ENCODE results near the gene EVL.
"Not testable (repeated sequence)": the region's sequence is repeated elsewhere in the genome, so short reads cannot be mapped to it uniquely, and the experiment has no call there.

EVL gene

DNA sequence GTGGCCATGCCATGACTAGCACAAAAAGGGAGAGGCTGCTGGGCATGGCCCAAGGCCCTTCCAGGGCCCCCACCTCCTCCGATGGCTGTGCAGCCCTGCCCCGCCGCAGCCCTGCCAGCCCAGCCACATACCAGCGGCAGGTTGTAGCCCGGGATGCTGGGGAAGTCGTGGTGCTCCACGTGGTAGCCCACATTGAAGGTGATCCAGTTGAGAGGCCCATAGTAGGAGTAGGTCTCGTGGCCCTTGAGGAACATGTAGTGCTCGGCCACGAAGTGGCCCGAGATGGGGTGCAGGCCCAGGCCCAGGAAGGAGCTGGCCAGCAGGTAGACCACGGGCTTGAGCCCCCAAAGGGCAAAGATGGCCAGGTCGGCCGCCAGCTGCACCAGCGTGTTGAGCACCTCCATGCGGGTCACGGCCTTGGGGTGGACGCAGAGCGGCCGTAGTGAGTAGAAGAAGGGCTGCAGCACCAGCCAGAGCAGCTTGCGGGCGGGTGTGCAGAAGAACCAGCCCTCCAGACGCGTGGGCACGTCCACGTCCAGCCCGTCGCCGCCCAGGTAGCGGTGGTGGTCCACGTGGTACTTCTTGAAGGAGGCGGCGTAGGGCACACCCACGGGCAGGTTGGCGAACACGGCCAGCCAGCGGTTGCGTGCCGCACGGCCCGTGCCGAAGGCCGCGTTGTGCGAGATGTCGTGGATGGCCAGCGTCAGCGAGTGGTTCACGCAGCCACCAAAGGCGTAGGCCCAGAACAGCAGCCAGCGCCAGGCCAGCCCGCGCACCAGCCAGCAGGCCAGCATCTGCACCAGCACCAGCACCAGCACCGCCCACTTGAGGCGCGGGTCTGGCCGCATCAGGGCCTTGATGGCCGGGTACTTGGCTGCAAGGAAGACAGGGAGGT is 83.9 kb downstream of the EVL start:
- DNase-seq = no peak

GRCh38 chr14:100149851-100150611 is 84.8 kb downstream of the EVL start:
- no peak for DNase-seq

- no peak for DNase-seq
Observed at GRCh38 chr14:100150932-100151587, 85.8 kb downstream of the EVL start.

DNA sequence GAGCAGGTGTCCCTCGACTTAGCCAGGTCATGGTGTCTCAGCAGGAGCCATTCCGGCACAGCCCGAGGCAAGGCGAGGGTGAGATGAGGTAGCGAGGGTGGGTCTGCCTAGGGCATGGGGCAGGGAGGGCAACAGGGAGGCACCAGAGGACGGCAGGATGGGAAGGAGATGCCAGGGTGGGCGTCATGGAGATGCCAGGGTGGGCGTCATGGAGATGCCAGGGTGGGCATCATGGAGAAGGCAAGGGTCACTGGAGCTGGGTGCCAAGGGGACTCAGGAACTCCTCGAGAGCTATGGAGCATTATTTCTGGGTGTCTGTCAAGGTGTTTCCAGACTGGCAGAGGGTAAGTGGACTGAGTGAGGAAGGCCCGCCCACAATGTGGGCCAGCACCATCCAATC is 86.9 kb downstream of the EVL start:
- DNase-seq = no peak

DNA sequence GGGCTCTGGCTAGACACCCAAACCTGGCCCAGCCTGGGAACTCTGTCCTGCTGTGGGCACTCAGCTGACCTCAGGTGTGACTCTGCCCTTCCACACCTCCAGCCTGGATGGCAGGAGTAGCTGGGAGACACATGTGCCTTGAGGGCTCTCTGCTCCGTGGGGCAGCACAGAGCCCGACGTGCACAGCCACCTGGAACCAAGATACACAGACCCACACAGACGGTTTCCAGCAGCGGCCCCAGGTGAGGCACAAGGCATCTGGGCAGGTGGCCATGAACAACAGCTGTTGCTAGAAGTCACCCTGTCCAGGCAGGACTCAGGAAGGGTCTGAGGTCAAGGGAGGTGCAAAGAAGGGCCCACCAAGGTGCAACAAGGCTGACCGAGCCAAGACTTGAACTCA is 88.3 kb downstream of the EVL start:
- DNase-seq = no peak

- no peak for DNase-seq
Observed at GRCh38 chr14:100155049-100155621, 89.9 kb downstream of the EVL start.

GRCh38 chr14:100155756-100156616 is 90.8 kb downstream of the EVL start:
- DNase-seq = no peak

DNA sequence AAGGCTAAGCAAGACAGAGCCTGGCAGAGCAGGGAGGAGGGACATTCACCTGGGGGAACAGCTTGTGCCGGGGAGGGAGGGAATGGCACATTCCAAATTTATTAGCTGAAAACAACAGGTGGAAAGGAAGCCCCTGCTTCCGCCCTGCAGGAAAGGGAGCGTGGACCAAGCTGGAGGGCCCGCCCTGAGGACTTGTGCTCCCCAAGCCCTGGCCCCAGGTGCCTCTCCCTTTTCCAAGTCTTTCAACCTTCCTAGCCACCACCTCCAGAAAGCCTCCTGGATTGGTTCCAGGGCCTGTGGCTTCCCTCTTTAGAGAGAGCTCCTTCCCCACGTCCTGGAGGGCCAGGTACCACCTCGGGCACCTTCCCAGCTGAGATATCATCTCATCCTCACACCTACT is 91.6 kb downstream of the EVL start:
- no peak for DNase-seq

DNA sequence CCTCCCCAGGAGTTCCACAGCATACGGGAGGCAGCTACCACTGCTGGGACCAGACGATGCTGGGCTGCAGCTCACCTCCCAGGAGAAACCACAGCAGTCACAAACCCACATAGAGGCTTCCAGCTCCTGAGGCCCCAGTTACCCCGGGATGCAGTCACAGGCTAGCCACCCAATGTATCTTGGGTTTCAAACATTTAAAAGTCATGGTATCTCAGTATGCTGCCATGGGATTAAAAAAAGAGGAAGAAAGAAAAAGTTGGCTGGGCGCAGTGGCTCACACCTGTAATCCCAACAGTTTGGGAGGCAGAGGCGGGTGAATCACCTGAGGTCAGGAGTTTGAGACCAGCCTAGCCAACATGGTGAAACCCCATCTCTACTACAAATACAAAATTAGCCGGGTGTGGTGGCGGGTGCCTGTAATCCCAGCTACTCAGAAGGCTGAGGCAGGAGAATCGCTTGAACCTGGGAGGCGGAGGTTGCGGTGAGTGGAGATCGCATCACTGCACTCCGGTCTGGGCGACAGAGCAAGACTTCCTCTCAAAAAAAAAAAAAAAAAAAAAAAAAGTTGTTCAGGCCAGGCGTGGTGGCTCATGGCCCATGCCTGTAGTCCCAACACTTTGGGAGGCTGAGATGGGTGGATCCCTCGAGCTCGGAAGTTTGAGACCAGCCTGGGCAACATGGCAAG is 92.5 kb downstream of the EVL start:
- DNase-seq = not testable (repeated sequence)

- DNase-seq = no peak
Observed at GRCh38 chr14:100158566-100159093, 93.4 kb downstream of the EVL start.

- DNase-seq = no peak
Observed at GRCh38 chr14:100159094-100159864, 94.1 kb downstream of the EVL start, which contains the start of gene DEGS2. Gene DEGS2 (minus strand): TSS chr14:100159645. CDS start chr14:100159587, 58 bp downstream.

DNA sequence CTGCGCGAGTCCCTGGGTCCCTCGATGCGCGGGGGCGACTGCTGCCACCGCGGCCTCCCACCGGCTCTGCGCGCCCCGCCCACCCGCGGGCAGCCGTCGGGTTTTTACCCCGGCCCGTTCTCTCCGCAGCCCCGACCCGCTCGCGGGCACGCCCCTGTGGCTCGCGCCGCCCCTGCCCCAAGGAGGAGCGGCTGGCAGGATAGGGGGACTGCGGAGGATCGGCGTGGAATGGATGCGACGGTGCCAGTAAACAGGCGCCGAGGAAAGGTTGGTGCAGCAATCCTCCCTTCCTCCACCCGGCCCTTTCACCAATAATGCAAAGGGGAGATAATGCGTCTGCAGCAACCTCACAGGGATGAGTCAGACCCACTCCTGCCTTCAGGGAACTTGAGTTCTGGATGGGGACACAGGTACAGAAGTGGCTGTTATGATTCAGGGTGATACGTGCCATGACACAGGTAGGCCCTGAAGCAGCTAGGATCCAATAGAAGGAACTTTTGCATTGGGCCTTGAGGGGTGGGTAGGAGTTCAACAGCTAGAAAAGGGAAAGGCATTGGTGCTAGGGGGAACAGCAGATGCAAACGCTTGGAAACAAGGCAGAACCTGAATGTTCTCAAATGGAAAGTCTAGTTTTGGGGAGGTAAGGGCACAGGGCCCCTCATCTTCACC is 94.8 kb downstream of the EVL start:
- no peak for DNase-seq

DNA sequence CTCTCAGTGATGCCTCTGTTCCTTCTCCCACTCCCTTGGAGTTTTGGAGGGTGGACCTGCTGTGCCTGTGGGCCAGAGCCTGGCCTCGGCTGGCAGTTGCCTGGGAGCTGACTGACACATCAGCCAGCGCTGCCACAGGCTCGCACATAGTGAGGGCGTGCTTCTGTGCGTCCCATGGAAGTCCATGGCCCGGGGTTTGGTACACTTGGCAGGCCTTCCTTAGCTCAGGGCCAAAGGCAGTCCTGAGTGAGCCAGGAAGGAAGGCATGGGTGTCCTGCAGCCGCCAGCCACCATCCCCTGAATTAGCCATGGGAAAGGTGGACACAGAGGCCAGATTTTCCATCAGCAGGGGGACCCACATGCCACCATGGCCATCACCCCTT is 95.3 kb downstream of the EVL start:
- no peak for DNase-seq

DNA sequence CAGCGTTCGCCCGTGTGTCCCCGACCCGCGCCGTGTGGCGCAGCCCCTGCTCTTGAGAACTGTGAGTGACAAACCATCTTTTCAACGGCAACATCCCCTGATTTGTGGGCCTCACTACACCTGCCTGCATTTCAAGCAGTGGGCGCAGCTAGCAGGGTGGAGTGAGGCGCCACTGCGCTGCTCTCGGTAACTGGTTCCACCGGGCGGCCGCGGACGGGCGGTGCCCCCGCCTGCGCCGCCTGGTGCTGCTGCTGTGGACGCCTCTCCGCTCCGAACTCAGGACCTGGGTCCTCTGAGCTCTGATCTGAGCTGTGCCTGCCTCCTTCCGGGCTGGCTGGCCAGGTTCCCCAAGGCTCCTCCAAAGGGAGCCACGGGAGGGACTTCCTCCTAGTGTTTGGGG is 100.2 kb downstream of the EVL start:
- DNase-seq = no peak

DNA sequence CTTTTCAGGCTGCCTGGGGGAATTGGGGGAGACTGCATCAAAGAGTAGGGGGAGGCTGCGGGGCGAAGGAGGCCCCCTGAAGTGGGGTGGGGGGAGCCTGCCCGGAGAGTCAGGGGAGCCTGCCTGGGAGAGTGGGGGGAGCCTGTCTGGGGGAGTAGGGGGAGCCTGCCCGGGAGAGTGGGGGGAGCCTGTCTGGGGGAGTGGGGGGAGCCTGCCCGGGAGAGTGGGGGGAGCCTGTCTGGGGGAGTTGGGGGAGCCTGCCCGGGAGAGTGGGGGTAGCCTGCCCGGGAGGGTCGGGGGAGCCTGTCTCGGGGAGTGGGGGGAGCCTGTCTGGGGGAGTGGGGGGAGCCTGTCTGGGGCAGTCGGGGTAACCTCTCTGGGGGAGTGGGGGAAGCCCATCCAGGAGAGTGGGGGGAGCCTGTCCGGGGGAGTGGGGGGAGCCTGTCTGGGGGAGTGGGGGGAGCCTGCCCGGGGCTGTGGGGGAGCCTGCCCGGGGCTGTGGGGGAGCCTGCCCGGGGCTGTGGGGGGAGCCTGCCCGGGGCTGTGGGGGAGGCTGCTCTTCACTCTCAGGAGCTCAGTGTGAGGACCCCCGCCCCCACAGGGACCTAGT is 100.7 kb downstream of the EVL start:
- no peak for DNase-seq

- no peak for DNase-seq
Observed at GRCh38 chr14:100168506-100168905, 103.3 kb downstream of the EVL start.

GRCh38 chr14:100170880-100171279 is 105.7 kb downstream of the EVL start:
- DNase-seq = no peak

GRCh38 chr14:100172811-100173210 is 107.6 kb downstream of the EVL start:
- DNase-seq = no peak

DNA sequence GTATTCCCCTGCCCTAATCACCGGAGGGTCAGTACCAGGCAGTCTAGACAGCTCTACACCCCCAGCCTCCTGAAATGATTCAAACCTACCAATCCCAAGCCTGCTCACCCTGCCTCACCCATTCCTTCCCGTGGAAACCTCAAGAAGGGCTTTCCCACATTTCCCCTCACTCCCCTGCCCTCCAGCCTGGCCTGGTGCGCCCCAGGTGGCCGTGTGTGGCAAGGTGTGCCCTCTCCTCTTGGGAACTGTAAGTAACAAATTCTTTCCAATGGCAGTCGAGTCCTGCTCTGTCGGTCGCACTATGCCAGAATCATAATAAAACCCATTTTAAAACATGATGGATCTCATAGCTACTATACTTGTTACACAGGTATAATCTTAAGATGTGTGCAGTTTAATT is 108.1 kb downstream of the EVL start:
- no peak for DNase-seq

Data from fibroblast of upper back skin (primary cell).